Upper lobe of left lung (tissue), 4 donors: ENCODE data around the gene DLEC1.

Source experiments
- EP300 ChIP-seq, 4 donors: sonication (generic); formaldehyde crosslinking; IDR thresholded peaks; one replicate each; pipeline ENCODE4 v1.5.1; 2017; ENCODE audit warnings: antibody characterized with exemption in 4 of 4, control low read depth in 2 of 4
- POLR2A ChIP-seq, 4 donors: fragments of 450-650 bp; IDR thresholded peaks; one replicate each; pipeline ENCODE4 v1.5.1; 2016 to 2017; ENCODE audit warnings: antibody characterized with exemption in 4 of 4, mild to moderate bottlenecking in 2 of 4
- POLR2AphosphoS5 ChIP-seq, 2 donors: sonication (generic); formaldehyde crosslinking; IDR thresholded peaks; one replicate each; pipeline ENCODE4 v1.5.1; 2017; ENCODE audit warnings: antibody characterized with exemption in 2 of 2
- TF ChIP-seq, protein P1 (sequence below), 6 experiments: fragments of 450-650 bp in 4 of 6; fragments of 200-600 bp in 2 of 6; sonication (generic) in 2 of 6; IDR thresholded peaks; one replicate each; pipeline ENCODE4 v1.5.1; 2016 to 2019; ENCODE audit warnings: antibody characterized with exemption in 6 of 6

DNA sequence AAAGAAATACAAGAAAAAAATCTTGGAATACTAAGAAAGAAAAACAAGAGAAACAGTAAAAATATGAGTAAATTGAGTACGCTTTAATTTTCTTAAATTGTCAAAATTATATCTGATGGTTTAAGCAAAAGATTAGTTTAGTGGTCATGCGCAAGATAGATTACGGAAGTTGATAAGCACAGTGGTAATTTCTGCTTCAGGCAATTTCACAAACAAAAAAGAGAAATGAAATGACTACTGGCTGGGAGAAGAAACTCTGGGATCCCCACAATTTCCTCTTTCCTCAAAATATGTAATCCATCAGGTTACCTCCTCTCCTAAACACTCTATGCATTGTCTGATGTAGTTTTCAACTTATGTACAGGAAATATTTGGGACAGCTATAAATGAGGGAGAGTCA, 108.4 kb downstream of the DLEC1 start:
- TF ChIP-seq POLR2AphosphoS5 (IDR thresholded peaks at IDR 0.05) (no peak), POLR2A (IDR thresholded peaks at IDR 0.05) (no peak), EP300 (IDR thresholded peaks at IDR 0.05) (no peak)
- TF ChIP-seq, protein P1, sequence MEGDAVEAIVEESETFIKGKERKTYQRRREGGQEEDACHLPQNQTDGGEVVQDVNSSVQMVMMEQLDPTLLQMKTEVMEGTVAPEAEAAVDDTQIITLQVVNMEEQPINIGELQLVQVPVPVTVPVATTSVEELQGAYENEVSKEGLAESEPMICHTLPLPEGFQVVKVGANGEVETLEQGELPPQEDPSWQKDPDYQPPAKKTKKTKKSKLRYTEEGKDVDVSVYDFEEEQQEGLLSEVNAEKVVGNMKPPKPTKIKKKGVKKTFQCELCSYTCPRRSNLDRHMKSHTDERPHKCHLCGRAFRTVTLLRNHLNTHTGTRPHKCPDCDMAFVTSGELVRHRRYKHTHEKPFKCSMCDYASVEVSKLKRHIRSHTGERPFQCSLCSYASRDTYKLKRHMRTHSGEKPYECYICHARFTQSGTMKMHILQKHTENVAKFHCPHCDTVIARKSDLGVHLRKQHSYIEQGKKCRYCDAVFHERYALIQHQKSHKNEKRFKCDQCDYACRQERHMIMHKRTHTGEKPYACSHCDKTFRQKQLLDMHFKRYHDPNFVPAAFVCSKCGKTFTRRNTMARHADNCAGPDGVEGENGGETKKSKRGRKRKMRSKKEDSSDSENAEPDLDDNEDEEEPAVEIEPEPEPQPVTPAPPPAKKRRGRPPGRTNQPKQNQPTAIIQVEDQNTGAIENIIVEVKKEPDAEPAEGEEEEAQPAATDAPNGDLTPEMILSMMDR (IDR thresholded peaks at IDR 0.05): no peak
